HG03558 (cell line): ENCODE results near the gene KIF6.
"Not testable (repeated sequence)": the region's sequence is repeated elsewhere in the genome, so short reads cannot be mapped to it uniquely, and the experiment has no call there.

ENCODE experiments used
- ATAC-seq: cut with Tn5 transposase; IDR thresholded peaks from one replicate; pipeline ENCODE4 v1.9.1; 2021; ENCODE audit warnings: moderate number of reproducible peaks; ENCODE audit not compliant: unreplicated experiment; ENCODE audit errors: extremely low read depth

Gene KIF6

GRCh38 chr6:39725632-39725997 is 407 bp upstream of the KIF6 start:
- no peak for ATAC-seq

GRCh38 chr6:39723350-39723749 is 1.9 kb downstream of the KIF6 start:
- ATAC-seq, result not testable (repeated sequence)

GRCh38 chr6:39714802-39715201 is 10.4 kb downstream of the KIF6 start:
- ATAC-seq, result no peak

- ATAC-seq, result no peak
These were observed 17.1 kb downstream of the KIF6 start for GRCh38 chr6:39707962-39708683.

GRCh38 chr6:39706819-39707335 is 18.3 kb downstream of the KIF6 start:
- no peak for ATAC-seq

- ATAC-seq, result no peak
These were observed 22.9 kb downstream of the KIF6 start for GRCh38 chr6:39702265-39702664.

DNA sequence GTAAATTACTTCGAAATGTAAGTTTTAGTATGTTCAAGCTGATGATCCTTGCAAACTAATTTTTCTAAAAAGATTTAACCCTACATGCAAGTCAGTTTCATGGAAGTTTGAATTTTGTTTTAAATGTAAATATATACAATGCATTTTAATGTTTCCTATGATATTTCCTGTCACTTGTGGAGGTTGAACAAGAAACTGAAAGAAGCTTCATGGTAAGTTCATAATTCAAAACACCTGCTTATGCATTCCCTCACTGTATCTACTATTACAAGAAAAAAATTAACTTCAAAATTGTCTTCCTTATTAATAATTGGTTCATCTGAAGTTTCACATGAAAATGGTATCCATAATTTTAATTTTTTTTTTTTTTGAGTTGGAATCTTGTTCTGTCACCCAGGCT is 24.8 kb downstream of the KIF6 start:
- ATAC-seq, result no peak

DNA sequence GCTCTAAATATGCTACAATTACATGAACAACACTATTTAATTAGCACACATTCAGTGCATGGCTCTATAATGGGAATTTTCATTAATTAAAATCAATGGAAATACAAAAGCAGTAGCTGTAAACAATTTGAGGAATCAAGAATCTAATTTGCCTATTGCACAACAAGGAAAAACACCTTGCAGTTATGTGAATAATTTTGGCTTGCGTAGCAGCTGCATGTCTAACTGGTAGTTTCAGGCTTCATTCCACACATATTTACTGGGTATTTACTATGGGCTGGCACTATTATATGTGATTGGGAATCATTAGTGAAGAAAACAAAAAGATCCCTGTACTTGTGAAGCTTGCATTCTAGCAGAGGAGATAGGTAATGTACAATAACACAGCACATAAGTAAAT is 26.4 kb downstream of the KIF6 start:
- no peak for ATAC-seq

DNA sequence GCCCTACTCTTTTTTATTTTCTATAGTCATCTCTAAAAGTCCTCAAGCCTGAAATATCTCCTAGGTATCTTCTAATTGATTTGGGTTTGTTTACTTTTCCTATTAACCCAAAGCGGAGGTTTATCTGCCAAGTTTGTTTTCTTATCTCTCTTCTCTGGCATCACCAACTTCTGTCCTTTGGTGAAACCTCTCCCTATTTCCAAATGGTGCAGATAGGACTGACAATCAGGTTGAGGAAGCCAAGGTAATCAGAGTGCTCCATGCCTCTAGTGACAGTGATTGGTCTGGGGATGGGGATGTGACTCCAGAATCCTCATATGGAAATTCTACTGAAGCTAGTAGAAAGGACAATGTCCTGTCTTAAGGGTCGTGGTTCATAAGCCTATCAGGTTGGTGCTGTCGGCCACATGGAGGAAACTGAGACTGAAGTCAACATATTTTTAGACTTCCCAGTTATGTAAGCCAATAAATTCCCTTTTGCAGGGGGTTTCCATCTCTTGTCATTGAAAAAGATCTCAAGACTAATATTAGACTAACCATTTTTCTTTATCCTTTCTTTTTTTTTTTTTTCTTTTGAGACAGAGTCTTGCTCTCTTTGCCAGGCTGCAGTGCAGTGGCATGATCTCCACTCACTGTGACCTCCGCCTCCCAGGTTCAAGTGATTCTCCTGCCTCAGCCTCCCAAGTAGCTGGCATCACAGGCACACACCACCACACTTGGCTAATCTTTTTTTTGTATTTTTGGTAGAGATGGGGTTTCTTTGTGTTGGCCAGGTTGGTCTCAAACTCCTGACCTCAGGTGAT is 28.0 kb downstream of the KIF6 start:
- no peak for ATAC-seq

GRCh38 chr6:39695447-39695846 is 29.8 kb downstream of the KIF6 start:
- ATAC-seq, result no peak

DNA sequence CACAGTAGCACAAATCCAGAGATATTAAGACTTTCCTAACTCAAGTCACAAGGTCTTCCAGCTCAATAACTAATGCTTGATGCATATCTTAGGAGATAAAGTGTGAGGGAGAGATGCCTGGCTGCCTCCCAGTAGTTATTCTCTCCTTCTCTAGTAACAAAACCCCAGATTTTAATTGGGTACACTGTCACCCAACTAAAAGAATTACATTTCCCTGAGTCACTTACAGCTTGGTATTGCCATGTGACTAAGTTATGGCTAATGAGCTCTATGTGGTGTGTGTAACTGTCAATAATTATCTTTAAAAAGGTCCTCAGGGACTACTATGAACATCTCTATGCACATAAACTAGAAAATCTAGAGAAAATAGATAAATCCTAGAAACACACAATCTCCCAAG is 32.0 kb downstream of the KIF6 start:
- ATAC-seq, result no peak

- no peak for ATAC-seq
These were observed 36.7 kb downstream of the KIF6 start for GRCh38 chr6:39688494-39688893.

- ATAC-seq, result no peak
These were observed 38.2 kb downstream of the KIF6 start for GRCh38 chr6:39686976-39687375.

DNA sequence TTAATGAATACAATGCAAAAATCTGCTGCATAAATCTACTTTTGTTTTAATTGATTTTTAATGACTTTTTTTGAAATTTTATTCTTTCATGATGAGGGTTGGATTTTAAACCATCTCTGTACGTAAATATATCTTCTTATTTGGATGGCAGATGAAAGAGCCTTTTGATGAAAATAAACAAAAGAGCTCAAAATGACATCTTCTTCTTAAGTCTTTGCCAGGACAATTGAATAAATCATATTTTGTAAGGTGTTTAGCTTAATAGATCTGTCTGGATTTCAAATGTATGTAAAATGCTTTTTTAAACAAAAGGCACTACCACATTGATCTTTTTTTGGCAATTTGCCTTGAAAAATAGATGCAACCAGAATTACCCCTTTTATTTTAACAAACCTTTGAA is 39.3 kb downstream of the KIF6 start:
- ATAC-seq, result no peak

DNA sequence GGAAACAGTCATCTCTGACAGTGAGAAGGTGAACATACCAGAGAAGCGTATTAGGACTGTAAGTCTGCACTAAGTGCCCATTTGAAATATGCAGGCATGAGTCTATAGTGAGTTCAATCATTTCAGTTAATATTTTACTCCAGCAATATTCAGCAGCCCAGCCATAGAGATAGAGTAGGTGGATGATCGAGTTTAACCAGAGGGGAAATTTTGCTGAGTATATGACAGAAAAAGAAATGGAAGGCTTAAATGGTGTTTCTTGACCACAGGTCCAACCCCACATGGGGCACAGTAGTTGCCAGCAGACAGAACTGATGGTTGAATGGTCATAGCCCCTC is 39.8 kb downstream of the KIF6 start:
- ATAC-seq, result no peak

DNA sequence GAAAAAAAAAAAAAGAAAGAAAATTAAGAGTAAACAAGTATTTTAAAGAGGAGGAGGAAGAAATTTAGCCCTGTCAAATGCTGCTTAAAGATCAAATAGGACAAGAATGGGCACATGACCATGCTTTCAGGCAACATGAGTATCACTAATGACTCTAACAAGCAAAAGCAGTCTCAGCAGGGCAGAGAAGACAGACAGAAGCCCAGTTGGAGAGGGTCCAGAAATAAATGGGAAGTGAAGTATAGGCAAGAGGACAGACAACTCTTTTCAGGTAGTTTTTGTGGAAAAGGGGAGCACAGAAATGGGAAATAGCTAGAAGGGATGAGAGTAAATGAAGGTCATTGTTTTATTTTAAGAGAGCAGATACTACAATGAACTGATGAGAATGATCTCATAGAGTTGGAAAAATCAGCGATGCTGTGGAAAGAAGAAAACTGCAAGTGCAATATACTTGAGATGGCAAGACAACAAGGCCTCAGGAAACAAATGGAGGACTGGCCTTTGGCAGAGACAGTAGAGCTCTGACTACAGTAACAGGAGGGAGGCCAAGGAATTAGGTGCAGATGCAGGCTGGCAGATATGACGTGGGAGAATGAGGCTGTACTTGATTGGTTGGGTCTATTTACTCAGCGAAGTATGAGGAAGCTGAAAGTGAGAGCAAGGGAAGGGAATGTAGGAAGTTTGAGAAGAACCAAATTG is 40.3 kb downstream of the KIF6 start:
- no peak for ATAC-seq

GRCh38 chr6:39681674-39682121 is 43.5 kb downstream of the KIF6 start:
- ATAC-seq, result no peak

GRCh38 chr6:39678914-39679313 is 46.3 kb downstream of the KIF6 start:
- ATAC-seq, result no peak

- ATAC-seq, result not testable (repeated sequence)
These were observed 47.9 kb downstream of the KIF6 start for GRCh38 chr6:39677318-39677717.

DNA sequence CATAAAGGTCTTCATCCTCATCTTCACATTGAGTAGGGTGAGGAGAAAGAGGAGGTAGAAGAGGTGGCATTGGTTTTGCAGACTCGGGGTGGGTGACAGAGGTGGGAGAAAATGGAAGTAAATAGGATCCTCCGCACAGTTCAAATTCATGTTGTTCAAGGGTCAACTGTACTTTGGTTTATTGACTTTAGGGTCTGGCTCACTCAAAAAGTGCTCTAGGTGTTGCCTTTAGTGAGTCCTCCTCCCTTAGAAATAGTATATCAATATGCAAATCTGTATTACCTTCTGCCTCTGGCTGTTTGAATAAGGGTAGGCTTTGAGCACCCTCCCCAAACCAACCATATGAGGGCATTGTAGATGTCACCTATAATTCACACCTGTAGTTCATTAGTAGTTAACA is 54.7 kb downstream of the KIF6 start:
- no peak for ATAC-seq

DNA sequence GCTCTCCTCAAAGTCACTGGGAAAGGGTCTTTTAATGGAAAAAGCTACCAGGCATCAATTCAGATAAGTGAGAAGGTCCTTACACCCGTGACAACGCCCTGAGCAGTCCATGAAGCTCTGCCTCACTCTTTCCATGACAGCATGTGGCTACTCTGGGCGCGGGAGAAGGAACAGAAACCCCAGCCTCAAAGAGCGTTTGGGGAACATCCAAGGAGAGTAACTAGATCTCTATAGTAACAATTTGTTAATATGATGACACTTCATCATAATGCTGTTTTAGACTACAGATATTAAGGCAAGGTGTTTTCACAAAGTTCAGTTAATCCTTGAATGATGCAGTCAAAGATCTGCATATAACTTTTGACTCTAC is 55.2 kb downstream of the KIF6 start:
- no peak for ATAC-seq
